Fibroblast of mammary gland (primary cell): ENCODE data around the gene SNX32.

Source experiments
- DNase-seq: peaks from one replicate; pipeline ENCODE4 v3.0.0-alpha.2; 2010; ENCODE audit warnings: low read depth
- H3K4me3 ChIP-seq: 2 replicates; pipeline ENCODE4 v1.5.1; 2011; ENCODE audit warnings: low read depth, mild to moderate bottlenecking, low read length, moderate library complexity; ENCODE audit not compliant: control insufficient read depth
- TF ChIP-seq, protein P1 (sequence below): conservative IDR thresholded peaks from 2 replicates; pipeline ENCODE4 v1.5.1; 2011; ENCODE audit warnings: low read depth, low read length, inconsistent platforms; ENCODE audit not compliant: control insufficient read depth, insufficient read depth

Gene SNX32

GRCh38 chr11:65862191-65862735, 28.5 kb downstream of the SNX32 start:
- TF ChIP-seq, protein P1, sequence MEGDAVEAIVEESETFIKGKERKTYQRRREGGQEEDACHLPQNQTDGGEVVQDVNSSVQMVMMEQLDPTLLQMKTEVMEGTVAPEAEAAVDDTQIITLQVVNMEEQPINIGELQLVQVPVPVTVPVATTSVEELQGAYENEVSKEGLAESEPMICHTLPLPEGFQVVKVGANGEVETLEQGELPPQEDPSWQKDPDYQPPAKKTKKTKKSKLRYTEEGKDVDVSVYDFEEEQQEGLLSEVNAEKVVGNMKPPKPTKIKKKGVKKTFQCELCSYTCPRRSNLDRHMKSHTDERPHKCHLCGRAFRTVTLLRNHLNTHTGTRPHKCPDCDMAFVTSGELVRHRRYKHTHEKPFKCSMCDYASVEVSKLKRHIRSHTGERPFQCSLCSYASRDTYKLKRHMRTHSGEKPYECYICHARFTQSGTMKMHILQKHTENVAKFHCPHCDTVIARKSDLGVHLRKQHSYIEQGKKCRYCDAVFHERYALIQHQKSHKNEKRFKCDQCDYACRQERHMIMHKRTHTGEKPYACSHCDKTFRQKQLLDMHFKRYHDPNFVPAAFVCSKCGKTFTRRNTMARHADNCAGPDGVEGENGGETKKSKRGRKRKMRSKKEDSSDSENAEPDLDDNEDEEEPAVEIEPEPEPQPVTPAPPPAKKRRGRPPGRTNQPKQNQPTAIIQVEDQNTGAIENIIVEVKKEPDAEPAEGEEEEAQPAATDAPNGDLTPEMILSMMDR: no peak
- DNase-seq: no peak
- H3K4me3 ChIP-seq: peak overlapping the region; percentile 90

GRCh38 chr11:65862941-65863888, 29.5 kb downstream of the SNX32 start:
- H3K4me3 ChIP-seq: no peak overlapping the region
- no peak for DNase-seq
- TF ChIP-seq, protein P1: no peak

GRCh38 chr11:65863889-65864705, 30.3 kb downstream of the SNX32 start:
- TF ChIP-seq, protein P1: no peak
- H3K4me3 ChIP-seq: no peak overlapping the region

GRCh38 chr11:65864706-65865471, 31.1 kb downstream of the SNX32 start:
- no peak overlapping the region for H3K4me3 ChIP-seq
- TF ChIP-seq, protein P1: no peak
- no peak for DNase-seq

More at GRCh38 chr11:65863889-65864705, 30.3 kb downstream of the SNX32 start:
- no peak for DNase-seq

DNA sequence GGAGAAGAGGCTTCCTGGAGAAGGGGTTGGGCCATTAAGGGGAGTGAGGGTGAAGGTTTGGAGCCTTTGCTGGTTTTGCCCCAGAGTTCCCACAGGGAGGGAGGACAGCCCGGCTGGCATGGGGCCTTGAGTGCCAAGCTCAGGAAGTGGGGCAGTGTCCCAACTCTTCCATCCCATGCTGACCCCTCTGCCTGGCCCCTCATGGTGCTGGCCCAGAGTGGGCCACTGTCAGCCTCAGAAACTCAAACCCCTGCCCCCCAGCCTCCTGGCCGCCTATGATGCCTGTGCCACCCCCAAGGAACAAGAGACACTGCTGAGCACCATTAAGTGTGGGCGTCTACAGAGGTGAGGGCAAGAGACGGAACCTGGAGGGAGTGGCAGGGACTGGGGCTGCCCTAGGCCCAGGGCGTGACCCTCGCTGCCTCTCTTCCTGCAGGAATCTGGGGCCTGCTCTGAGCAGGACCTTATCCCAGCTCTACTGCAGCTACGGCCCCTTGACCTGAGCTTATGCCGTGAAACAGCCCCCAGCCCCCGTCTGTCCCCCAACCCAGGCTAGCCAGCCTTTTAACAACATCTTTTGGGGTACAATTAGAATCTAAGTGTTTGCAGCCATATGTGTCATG, 31.9 kb downstream of the SNX32 start:
- no peak for DNase-seq
- no peak overlapping the region for H3K4me3 ChIP-seq
- TF ChIP-seq, protein P1: no peak
